Middle frontal gyrus (tissue), 1 donor: ENCODE results near the gene BAIAP2.
"Not testable (repeated sequence)": the region's sequence is repeated elsewhere in the genome, so short reads cannot be mapped to it uniquely, and the experiment has no call there.

Source experiments
- DNase-seq: peaks from one replicate; pipeline ENCODE4 v3.0.0-alpha.2; 2015; ENCODE audit warnings: low spot score; ENCODE audit errors: extremely low spot score

Gene BAIAP2

GRCh38 chr17:81021531-81022343, 13.2 kb upstream of the BAIAP2 start:
- no peak for DNase-seq

GRCh38 chr17:81022344-81022676, 12.6 kb upstream of the BAIAP2 start:
- no peak for DNase-seq

GRCh38 chr17:81025065-81025740, 9.7 kb upstream of the BAIAP2 start:
- no peak for DNase-seq

- no peak for DNase-seq
Measured at GRCh38 chr17:81025741-81026129, 9.2 kb upstream of the BAIAP2 start.

DNA sequence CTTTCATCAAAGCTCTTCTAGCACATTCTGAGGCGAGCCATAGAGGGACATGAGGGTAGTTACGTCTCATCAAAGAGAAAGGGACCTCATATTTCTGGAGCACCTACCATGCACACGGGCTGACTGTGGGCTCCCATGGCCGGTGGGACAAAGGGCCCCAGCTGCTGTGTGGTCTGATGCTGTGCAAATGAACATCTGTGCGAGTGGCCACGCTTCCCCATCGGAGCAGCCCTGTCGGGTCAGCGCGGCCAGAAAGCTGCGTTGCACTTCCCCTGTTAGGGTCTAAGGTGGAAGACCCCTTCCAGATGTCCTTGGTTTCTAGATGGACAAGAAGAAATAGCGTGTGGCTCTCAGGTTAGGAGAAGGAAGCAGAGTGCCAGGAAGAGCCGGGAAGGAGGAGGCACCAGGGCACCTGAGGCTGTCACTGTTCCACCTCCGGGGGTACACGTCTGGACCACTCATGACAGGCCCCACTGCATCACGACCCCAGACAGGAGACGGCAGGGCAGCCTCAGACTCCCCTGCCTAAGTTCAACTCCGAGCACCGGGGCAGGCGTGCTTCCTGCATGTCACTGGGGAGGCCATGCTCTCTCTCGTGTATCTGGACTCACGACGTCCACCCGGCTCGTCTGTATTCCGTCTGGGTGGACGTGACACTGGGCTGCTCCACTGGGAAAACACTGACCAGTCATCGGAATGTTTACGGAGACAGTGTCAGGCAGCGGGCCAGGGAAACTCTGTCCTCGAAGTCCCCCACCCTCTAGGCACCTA, 8.5 kb upstream of the BAIAP2 start:
- DNase-seq: no peak

DNA sequence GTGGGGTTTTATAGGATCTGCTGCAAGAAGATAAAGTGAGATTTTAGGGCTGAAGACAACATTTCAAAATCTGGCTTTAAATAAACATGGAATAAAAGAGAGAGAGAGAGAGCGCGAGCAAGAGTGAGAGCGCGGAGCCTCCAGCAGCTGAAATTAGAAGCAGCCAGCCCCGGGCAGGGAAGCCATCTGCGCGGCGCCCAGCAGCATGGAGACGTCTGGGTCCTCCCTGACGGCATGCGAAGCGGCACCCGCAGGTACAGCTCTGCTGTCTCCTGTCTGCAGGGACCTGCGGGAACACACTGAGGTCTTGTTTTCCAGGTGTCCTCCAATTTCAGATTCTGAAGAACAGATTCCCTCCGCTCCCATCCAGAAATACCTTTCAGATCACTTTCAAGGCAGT, 7.9 kb upstream of the BAIAP2 start:
- DNase-seq: no peak

GRCh38 chr17:81027591-81028505, 7.1 kb upstream of the BAIAP2 start:
- no peak for DNase-seq

- no peak for DNase-seq
Measured at GRCh38 chr17:81028506-81028858, 6.5 kb upstream of the BAIAP2 start.

DNA sequence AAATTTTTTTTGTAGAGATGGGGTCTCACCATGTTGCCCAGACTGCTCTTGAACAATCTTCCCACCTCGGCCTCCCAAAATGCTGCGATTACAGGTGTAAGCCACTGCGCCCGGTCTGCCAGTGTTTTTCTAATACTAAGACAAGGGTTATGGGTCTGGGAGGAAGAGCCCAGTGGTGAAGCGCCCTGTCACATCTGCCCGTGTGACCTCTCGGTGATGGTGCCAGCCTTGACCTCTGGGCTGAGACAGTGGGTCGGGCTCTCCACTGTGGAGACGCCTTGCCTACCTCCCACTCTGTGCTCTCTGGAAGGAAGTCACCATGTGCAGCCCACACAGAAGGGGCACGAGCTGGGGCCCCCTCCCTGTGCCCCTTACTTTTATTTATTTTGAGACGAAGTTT, 5.1 kb upstream of the BAIAP2 start:
- DNase-seq: no peak

- DNase-seq: not testable (repeated sequence)
Measured at GRCh38 chr17:81030312-81030711, 4.6 kb upstream of the BAIAP2 start.

GRCh38 chr17:81030741-81031565, 4.0 kb upstream of the BAIAP2 start:
- no peak for DNase-seq

DNA sequence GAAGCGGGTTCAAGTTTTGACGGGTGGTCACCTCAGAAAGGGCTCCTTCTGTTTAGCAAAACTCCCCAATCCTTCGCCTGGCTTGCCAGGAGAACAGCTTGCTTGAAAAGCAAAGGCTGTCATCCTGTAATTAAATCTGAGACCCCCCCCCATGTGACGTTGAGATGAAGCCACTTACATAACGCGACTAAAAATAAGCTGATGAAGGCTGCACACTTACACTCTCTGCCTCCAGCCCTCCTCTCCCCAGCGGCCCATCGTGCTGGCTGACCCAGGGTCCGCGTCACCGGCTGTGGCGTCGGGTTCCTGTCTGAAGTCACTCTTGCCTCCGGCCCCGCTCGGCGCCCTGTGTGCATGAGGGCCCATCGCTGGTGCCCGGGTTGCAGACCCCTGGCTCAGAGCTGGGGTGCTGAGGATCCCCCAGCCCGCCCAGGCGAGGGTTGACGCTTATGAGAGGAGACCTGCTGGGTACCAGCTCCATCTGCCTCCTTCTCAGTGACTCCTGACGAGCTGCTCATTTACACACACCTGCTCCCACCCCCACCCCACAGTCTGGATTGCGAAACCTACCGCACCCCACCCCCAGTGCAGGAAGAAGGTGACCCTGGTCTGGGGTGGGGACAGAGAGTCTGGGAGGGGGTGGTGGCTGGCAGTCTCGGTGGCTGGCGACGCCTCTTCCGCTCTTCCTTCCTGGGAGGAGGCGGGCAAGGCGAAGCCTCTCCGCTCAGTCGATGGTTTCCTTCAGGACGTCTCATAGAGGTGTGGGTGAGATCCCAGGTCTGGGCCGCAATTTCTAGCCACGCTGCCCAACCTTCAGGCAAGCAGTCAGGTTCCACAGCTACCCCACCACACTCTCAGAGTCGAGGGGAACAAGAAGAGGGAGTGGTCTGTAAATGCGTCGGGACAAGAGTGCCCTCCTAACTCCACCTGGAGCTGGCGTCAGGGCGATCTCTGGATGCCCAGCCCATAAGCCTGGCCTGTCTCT, 3.1 kb upstream of the BAIAP2 start:
- no peak for DNase-seq

DNA sequence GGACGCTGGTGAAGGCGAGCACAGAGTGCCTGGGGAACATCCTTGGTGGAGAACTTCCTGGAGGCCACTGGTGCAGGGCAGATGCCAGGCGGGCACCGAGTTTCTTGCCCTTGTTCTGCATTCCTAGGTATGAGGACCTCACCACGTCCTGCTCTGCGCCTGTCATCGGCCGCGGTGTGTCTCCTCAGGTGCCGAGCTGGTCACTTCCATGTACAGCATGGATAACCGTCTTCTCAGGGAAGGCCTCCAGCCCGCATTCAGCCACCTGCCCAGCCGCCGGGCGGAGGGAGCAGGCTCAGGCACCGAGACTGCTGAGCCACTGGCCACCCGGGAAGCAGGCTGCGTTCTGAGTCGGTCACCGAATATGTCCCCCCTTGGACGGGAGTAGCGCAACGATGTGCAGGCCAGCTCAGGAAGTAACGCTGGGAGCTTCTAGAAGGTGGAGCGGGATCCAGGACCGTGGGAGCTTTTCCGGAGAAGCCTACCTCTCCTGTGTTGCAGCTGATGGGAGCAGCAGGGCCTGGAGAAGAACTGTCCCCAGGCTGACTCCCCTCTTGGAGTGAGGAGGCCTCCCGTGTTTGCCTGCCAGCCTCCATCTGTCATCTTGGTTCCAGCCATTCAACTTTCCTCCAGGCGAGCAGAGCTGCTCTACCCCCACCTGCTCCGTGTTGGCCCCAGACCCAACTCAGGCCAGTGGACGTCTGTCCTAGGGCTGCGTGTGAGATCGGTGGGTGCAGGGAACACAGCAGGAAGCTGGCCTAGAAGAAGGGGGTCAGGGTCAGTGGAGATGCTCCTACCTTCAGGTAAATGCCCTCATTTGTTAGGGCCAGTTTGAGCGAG, 2.1 kb upstream of the BAIAP2 start:
- no peak for DNase-seq

DNA sequence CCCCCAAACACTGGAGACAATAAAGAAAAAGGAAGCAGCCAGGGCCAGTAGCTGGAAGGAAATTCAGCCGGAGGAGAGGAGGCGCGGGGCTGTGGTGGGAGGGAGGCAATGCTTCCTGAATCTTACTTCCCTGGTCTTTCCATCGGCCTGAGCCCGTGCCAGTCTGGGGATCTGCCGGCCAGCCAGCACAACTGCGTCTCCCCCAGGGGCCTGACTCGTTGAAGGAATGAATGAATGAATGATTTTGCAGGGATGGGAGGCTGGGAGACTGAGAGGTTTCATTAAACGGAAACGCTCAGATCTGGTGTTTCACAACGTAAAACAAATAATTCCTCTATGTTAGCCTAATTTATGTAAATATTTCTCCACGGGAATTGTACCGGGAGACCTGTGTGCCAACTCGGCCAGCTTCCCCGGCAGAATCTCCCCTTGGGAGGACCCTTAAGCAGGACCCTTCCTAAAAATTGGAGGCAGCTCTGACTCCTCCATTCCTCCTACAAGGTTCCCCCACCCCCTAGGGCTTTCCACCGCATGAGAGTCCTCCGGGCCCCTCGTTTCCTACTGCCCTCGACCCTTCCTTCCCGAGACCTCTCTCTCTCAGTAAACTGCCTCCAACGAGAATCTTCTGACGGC, 1.3 kb upstream of the BAIAP2 start:
- DNase-seq: no peak

DNA sequence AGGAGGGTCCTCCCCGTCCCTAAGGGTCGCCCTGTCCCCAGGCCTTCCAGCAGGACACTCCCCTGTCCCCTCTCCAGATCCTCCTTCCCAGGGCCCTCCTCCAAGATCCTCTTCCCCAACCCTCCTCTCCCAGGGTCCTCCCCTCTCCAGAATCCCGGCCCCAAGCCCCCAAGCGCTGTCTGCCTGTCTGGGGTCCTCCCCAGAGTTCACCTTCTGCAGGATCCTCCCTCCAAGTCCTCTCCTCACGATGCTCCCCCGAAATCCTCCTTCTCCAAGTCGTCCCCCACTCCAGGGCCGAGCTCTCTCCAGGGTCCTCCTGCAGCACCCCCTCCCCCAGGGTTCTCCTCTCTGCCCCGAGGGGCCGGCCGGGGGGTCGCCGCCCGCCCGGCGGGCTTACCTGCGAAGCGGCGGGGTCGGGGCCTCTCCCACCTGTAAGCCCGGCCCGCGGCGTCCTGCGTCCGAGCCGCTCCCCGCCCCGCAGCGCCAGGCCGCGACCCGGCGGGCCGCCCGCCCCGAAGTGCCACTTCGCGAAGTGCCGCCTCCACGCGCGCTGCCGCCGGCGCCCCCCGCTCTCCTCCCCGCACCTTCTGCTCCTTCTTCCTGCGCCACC, 678 bp upstream of the BAIAP2 start:
- no peak for DNase-seq

- DNase-seq: no peak
Measured at GRCh38 chr17:81035521-81036196, 708 bp downstream of the BAIAP2 start.
